Stimulated activated CD8-positive, alpha-beta memory T cell treated with anti-CD3 and anti-CD28 coated beads, Interleukin-15, amount 100 ng/mL, for 4 hours (primary cell): Measurements from ENCODE around the gene DUSP15.
"Not testable (repeated sequence)": the region's sequence is repeated elsewhere in the genome, so short reads cannot be mapped to it uniquely, and the experiment has no call there.

Experiments used
- DNase-seq, 2 donors: peaks; one replicate each; pipeline ENCODE4 v3.0.0-alpha.2; 2020; ENCODE audit warnings: low read depth in 2 of 2

DUSP15 gene

DNA sequence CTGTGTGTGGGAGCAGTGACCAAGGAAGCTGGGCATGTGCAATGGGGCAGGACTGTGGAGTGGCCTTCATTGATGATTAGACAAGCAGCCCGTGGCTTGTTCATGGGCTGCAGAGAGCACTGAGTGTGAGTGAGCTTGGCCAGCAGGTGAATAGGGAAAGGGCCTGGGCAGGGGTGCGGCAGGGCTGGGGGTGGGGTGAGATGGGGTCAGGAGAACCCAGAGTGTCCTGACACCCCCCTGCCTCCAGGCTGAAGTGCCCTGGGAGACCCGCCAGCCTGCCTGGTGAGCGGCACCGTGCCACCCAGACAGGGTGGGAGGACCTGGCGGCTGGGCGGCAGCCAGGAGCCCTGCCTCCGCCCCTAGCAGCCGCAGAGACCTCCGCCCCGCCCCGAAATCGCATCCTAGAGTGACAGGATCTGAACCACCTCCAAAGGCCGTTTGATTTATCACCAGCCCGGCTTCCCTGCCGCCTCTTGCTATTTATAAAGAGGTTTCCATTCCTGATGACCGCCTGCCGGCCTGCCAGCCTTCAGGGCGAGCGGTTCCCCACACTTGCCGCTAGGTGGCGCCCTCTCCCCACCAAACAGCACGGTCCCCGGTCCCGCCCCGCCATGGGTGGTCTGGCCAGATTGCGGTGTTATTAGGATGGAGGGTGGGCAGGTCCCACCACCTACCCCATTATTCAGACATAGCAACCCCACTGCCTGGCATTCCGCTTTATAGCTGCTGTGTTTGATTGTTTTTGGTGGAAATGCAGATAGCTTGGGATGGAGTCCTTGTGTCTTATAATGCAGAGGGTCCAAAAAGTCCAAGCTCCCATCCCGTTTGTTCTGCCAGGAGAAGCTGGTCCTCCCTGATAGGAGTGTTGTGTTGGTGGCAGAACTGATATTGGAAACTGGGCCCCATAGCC lies 47.7 kb downstream of the DUSP15 start:
- DNase-seq, result peak; percentile 34 to 39

- DNase-seq, result no peak
Measured at GRCh38 chr20:31821427-31821826, 48.9 kb downstream of the DUSP15 start.

- DNase-seq, result no peak
Measured at GRCh38 chr20:31820228-31820627, 50.1 kb downstream of the DUSP15 start.

- DNase-seq, result no peak
Measured at GRCh38 chr20:31819083-31819784, 51.1 kb downstream of the DUSP15 start, which contains the start of gene MYLK2. TSS of gene MYLK2 (plus strand) at chr20:31819356. CDS start at chr20:31819581, 225 bp downstream.

DNA sequence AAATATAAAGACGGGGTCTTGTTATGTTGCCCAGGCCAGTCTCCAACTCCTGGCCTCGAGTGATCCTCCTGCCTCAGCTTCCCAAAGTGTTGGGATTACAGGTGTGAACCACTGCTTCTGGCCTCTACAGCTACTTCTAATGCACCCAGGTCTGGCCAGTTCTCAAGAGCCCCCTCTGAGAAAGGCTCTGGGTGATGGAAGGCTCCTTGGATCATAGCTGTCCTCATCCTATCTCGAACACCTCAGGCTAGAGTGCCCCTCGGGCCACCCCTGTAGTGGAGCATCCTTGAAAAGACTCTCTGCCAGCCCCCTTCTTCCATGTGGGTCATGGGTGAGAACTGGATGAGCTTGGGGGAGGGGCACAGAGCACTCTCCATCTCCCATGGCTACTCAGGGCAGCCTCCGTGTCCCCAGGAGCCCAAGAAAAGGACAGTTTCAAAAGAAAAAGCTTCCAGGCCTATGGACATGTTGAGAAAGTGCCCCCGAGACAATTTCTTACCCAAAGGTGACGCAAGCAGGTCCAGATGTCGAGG lies 51.9 kb downstream of the DUSP15 start:
- DNase-seq, result no peak

DNA sequence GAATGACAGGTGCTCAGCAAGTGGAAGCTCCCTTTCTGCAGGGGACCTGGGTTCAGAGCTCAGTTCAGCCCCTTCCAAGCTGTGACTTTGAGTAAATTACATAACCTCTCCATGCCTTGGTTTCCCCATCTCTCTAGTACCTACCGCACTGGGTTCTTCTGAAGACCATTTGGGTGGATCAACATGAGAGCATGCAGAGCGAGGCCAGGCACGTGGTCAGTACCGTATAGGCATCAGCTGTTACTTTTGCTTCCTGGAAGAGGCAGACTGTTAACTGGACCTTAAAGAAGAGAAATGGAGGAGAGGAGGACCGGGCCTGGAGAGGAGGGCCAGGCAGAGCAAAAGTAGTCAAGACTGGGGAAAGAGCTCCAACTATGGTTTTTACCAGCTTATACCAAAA lies 52.9 kb downstream of the DUSP15 start:
- no peak for DNase-seq

DNA sequence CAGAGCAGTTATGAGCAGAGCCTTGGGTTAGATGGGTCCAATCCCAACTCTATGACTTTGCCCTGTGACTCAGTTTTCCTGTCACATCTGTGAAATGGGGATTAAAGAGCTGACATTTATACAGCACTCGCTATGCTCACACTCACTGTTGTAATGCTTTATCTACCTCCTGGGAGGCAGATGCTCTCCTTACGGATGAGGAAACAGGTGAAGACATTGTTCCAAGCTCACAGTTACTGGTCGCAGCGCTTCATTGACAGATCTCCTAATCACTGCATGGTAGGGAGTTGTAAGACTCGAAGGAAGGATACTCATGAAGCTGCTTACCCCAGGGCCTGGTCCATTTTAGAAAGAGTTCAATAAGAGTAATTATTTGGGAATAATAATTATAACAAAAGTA lies 54.1 kb downstream of the DUSP15 start:
- no peak for DNase-seq

DNA sequence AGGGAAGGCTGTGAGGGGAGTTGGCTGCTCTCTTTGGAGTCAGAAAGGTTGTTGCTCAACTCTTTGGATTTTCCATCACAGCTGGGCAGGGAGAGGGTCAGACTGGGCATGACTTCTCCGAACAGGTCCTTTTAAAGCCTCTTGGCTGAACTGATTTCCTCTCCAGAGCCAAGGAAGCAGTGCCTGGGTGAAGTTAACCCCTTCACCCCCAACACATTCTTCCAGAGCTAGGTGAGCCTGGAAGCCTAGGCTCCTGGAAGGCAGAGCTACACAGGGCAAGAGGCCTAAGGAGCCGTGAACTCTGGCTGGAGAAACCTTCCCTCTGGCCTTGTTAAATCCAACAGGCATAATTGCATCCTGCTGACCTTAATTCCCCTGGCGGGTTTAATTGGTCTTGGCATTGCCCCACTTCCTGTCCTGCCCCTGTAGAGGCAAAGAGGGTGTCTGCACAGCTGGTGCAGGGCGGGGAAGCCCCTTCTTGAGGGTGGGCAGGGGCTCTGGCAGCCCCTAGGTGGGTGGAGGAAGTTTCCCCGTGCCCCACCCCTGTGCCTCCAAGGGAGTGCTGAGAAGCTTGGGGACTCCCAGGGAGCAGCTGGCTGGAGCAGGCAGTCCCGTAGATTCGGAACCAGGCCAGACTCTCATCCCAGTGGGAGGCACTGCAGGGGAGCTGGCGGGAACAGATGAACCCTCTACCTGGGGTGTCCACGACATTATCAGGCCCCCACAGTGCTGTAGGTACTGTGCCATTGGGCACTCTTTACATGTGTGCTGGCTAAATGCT lies 54.7 kb downstream of the DUSP15 start:
- no peak for DNase-seq

DNA sequence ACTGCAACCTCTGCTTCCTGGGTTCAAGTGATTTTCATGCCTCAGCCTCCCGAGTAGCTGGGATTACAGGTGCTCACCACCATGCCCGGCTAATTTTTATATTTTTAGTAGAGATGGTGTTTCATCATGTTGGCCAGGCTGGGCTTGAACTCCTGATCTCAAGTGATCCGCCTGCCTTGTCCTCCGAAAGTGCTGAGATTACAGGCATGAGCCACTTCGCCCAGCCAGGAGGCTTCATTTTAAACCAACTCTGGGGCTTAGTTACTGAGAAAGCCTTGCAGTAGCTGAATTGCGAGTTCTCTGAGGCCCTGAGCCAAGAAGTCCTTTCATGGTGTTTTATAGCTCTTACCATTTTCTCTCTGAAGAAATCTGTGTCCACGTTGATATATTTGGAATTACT lies 56.2 kb downstream of the DUSP15 start:
- not testable (repeated sequence) for DNase-seq

- no peak for DNase-seq
Measured at GRCh38 chr20:31813611-31814010, 56.7 kb downstream of the DUSP15 start.

GRCh38 chr20:31811796-31812728 lies 58.3 kb downstream of the DUSP15 start:
- no peak for DNase-seq

DNA sequence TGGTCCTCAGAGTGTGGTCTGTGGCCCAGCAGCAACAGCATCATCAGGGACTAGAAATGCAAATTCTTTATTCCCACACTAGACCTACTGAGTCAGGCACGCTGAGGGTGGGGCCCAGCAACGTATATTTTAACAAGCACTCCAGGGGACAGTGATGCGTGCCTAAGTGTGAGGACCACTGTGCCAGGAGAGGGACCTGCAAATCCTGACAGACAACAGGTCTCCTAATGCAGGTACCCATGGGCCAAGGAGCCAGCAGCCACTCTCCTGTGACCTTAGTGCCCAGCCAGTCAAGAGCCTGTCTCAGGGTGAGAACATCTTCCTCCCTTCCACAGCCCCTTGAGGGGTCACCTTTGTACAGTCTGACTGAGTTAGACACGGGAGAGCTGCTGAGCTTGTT lies 59.1 kb downstream of the DUSP15 start:
- no peak for DNase-seq
